Hepatocyte (in vitro differentiated cells): ENCODE results near the gene DNAI2. TPM values are rescaled to one million over a fixed set of nuclear protein-coding genes. Genes with fewer than 3 reads are reported as not detected.

Experiments
- DNase-seq: peaks from one replicate; pipeline ENCODE4 v3.0.0-alpha.2; 2016; ENCODE audit warnings: low spot score
- H2AFZ ChIP-seq: fragments of 200-600 bp; sonication (generic); 2 replicates; pipeline ENCODE4 v1.6.0; 2016; ENCODE audit warnings: antibody characterized with exemption, mild to moderate bottlenecking
- H3K27ac ChIP-seq: fragments of 200-600 bp; sonication (generic); 2 replicates; pipeline ENCODE4 v1.5.1; 2016; ENCODE audit warnings: mild to moderate bottlenecking
- H3K27me3 ChIP-seq: fragments of 200-600 bp; sonication (generic); 2 replicates; pipeline ENCODE4 v1.6.1; 2016
- H3K36me3 ChIP-seq: fragments of 200-600 bp; sonication (generic); replicated peaks from 2 replicates; pipeline ENCODE4 v1.5.1; 2016; ENCODE audit warnings: low read depth; ENCODE audit not compliant: insufficient read depth
- H3K4me1 ChIP-seq: fragments of 200-600 bp; sonication (generic); 2 replicates; pipeline ENCODE4 v1.5.1; 2016; ENCODE audit warnings: mild to moderate bottlenecking, moderate library complexity; ENCODE audit not compliant: insufficient read depth
- H3K4me2 ChIP-seq: fragments of 200-600 bp; sonication (generic); 2 replicates; pipeline ENCODE4 v1.6.0; 2016
- H3K4me3 ChIP-seq: fragments of 200-600 bp; sonication (generic); 2 replicates; pipeline ENCODE4 v1.5.1; 2016; ENCODE audit warnings: mild to moderate bottlenecking
- H3K79me2 ChIP-seq: fragments of 200-600 bp; sonication (generic); 2 replicates; pipeline ENCODE4 v1.6.0; 2017; ENCODE audit warnings: mild to moderate bottlenecking
- H3K9me2 ChIP-seq: fragments of 200-600 bp; sonication (generic); replicated peaks from 2 replicates; pipeline ENCODE4 v1.6.0; 2017; ENCODE audit warnings: mild to moderate bottlenecking; ENCODE audit not compliant: insufficient read depth
- H3K9me3 ChIP-seq: fragments of 200-600 bp; sonication (generic); 2 replicates; pipeline ENCODE4 v1.5.1; 2016; ENCODE audit warnings: low read depth, mild to moderate bottlenecking
- H4K20me1 ChIP-seq: fragments of 200-600 bp; sonication (generic); 2 replicates; pipeline ENCODE4 v1.6.0; 2016; ENCODE audit warnings: mild to moderate bottlenecking; ENCODE audit not compliant: insufficient read depth, poor library complexity, severe bottlenecking
- EZH2 ChIP-seq: fragments of 200-600 bp; sonication (generic); IDR thresholded peaks from 2 replicates; pipeline ENCODE4 v1.6.1; 2016; ENCODE audit warnings: antibody characterized with exemption, mild to moderate bottlenecking, borderline replicate concordance
- EZH2phosphoT487 ChIP-seq: fragments of 200-600 bp; sonication (generic); IDR thresholded peaks from one replicate; pipeline ENCODE4 v1.6.1; 2018; ENCODE audit warnings: antibody characterized with exemption, mild to moderate bottlenecking, low read depth, moderate library complexity; ENCODE audit not compliant: unreplicated experiment, severe bottlenecking
- WGBS: methylation state at CpG from one replicate; pipeline ENCODE4 v1.1.6; 2016; ENCODE audit warnings: low lambda C conversion rate; ENCODE audit errors: missing lambda C conversion rate; 5-methylcytosine and 5-hydroxymethylcytosine counted together
- polyA plus RNA-seq: library from polyadenylated mRNA; unstranded; fragments of >200 nt; fragmentation: Nextera tagmentation; extraction: Ambion mirVana; gene quantifications from 2 replicates; pipeline ENCODE4 v1.2.1, GENCODE V29; 2016
- total RNA-seq: library from RNA; depleted of rRNA; stranded (reverse); fragments of >200 nt; gene quantifications from 2 replicates; pipeline ENCODE4 v1.2.3, GENCODE V29; 2014
- TF ChIP-seq, protein P1 (sequence below): fragments of 200-600 bp; sonication (generic); IDR thresholded peaks from 2 replicates; pipeline ENCODE4 v1.5.1; 2016; ENCODE audit warnings: antibody characterized with exemption, mild to moderate bottlenecking; ENCODE audit not compliant: poor library complexity

Gene DNAI2
- total and polyA plus RNA-seq, 2 experiments from 2014 or later: not detected

DNA sequence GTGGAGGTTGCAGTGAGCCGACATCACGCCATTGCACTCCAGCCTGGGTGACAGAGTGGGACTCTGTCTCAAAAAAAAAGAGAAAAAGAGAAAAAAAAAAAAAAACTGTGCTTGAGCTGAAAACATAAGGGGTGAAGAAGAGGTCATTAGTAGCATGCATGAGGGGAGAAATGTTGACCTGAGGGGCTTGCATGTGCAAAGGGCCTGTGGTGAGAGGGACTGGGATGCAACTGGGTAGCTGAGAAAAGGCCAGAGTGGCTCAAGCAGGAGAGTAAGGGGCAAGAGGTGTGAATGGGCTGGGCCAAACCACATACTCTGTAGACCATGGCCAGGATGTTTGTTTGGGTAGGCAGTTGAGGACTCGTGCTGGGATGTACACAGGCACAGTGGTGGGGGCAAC is 55.3 kb downstream of the DNAI2 start:
- TF ChIP-seq, protein P1, sequence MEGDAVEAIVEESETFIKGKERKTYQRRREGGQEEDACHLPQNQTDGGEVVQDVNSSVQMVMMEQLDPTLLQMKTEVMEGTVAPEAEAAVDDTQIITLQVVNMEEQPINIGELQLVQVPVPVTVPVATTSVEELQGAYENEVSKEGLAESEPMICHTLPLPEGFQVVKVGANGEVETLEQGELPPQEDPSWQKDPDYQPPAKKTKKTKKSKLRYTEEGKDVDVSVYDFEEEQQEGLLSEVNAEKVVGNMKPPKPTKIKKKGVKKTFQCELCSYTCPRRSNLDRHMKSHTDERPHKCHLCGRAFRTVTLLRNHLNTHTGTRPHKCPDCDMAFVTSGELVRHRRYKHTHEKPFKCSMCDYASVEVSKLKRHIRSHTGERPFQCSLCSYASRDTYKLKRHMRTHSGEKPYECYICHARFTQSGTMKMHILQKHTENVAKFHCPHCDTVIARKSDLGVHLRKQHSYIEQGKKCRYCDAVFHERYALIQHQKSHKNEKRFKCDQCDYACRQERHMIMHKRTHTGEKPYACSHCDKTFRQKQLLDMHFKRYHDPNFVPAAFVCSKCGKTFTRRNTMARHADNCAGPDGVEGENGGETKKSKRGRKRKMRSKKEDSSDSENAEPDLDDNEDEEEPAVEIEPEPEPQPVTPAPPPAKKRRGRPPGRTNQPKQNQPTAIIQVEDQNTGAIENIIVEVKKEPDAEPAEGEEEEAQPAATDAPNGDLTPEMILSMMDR: no peak
- TF ChIP-seq EZH2phosphoT487 (no peak), EZH2 (no peak)
- no peaks in the 10 kb centered on the region for H3K36me3 ChIP-seq
- H2AFZ ChIP-seq: no peak overlapping the region
- no peak for DNase-seq
- no peaks in the 10 kb centered on the region for H3K9me3 ChIP-seq
- H4K20me1 ChIP-seq: no peaks in the 10 kb centered on the region
- H3K4me1 ChIP-seq: no peaks in the 10 kb centered on the region
- H3K4me3 ChIP-seq: no peak overlapping the region
- H3K4me2 ChIP-seq: no peak overlapping the region
- H3K79me2 ChIP-seq: no peaks in the 10 kb centered on the region
- H3K27ac ChIP-seq: no peak overlapping the region
- 94% methylated on average over 3 of the region's 3 CpGs for WGBS
- no peaks in the 10 kb centered on the region for H3K9me2 ChIP-seq
- H3K27me3 ChIP-seq: peaks cover 34% of the 10 kb centered on the region

DNA sequence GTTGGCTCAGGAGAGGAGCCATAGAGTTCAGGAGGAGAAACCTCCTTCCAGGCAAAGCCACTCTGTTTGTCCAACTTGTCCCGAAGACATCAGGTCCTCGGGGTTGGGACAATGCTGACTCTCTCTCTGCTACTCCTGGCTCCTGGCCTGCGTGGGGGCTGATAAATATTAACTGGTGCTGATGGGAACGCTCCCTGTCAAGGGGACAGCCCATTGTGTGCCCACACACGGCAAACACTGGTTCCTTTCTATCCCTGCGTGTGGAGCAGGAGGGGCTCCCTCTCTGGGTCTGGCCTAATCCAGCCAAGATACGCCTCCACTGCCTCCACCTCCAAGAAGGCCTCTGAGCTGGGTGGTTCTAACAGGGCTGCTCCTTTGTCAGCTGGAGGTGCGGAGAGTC is 56.4 kb downstream of the DNAI2 start:
- Histone ChIP-seq H3K79me2 (no peaks in the 10 kb centered on the region), H4K20me1 (no peaks in the 10 kb centered on the region), H3K4me2 (no peak overlapping the region), H3K36me3 (no peaks in the 10 kb centered on the region), H3K9me3 (no peaks in the 10 kb centered on the region), H3K4me1 (no peaks in the 10 kb centered on the region), H3K27me3 (peaks cover 24% of the 10 kb centered on the region), H3K9me2 (no peaks in the 10 kb centered on the region), H3K27ac (no peak overlapping the region), H2AFZ (no peak overlapping the region), H3K4me3 (no peak overlapping the region)
- DNase-seq: no peak
- TF ChIP-seq EZH2phosphoT487: no peak
- TF ChIP-seq, protein P1: no peak
- no peak for TF ChIP-seq EZH2
- 83% methylated on average over 8 of the region's 8 CpGs for WGBS

DNA sequence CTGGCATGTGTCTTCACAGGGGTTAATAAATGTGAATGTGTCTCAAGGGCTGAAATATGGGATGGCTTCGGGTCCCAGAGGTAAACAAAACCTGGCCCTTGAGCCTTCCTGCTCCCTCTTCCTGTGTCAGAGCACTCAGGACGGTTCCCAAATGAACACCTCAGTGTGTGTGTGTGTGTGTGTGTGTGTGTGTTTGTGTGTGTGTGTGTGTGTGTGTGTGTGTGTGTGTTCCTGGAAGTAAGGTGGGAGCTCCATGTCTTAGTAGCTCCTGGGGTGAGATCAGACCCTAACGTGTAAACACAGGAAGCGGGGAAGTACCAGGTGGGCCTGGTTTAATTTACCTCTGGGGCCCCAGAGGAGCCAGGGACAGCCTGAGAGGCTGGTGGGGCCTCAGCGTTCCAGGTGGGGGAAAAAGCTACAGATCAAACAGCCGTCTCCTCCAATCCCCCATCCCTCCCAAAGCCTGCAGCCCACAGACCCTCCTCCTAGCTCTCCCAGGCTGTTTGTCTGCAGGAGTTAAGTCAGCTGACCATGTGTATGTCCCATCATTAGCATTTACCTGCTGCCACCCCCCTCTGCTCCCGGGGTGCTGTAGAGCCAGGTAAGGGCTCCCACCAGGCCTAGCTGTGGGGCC is 58.1 kb downstream of the DNAI2 start:
- no peak overlapping the region for H3K27ac ChIP-seq
- no peak overlapping the region for H2AFZ ChIP-seq

More for the DNA sequence above, 58.1 kb downstream of the DNAI2 start:
- Histone ChIP-seq H3K9me3 (no peaks in the 10 kb centered on the region), H3K4me1 (no peaks in the 10 kb centered on the region), H4K20me1 (no peaks in the 10 kb centered on the region), H3K4me2 (no peak overlapping the region), H3K27me3 (peaks cover 8% of the 10 kb centered on the region), H3K4me3 (no peak overlapping the region), H3K9me2 (no peaks in the 10 kb centered on the region), H3K36me3 (no peaks in the 10 kb centered on the region), H3K79me2 (no peaks in the 10 kb centered on the region)
- 54% methylated on average over 7 of the region's 7 CpGs for WGBS
- TF ChIP-seq, protein P1: no peak
- TF ChIP-seq EZH2phosphoT487 (no peak), EZH2 (no peak)
- no peak for DNase-seq
